HCT116 (cell line): ENCODE measurements around the gene FOXRED1.

ENCODE experiments used
- CTCF ChIP-seq, 3 experiments: fragments of 200-600 bp in 1 of 3; sonication (generic) in 1 of 3; IDR thresholded peaks in 2 of 3; conservative IDR thresholded peaks in 1 of 3; 2 replicates each; pipeline ENCODE4 v1.5.1; 2012 to 2017; ENCODE audit warnings: low read depth in 2 of 3, low read length in 2 of 3, antibody characterized with exemption in 1 of 3, borderline replicate concordance in 1 of 3, control low read depth in 1 of 3, mild to moderate bottlenecking in 1 of 3, mixed read lengths in 1 of 3, mixed run types in 1 of 3, moderate library complexity in 1 of 3; ENCODE audit not compliant: insufficient read depth in 1 of 3
- EGR1 ChIP-seq: IDR thresholded peaks from 2 replicates; pipeline ENCODE4 v1.6.1; 2012; ENCODE audit warnings: low read depth
- EZH2 ChIP-seq: fragments of 200-600 bp; sonication (generic); IDR thresholded peaks from 2 replicates; pipeline ENCODE4 v1.6.1; 2017; ENCODE audit warnings: antibody characterized with exemption, mixed run types
- EZH2phosphoT487 ChIP-seq: fragments of 200-600 bp; IDR thresholded peaks from 2 replicates; pipeline ENCODE4 v1.6.1; 2018; ENCODE audit warnings: antibody characterized with exemption, borderline replicate concordance
- JUND ChIP-seq: IDR thresholded peaks from 2 replicates; pipeline ENCODE4 v1.6.1; 2012
- POLR2A ChIP-seq: IDR thresholded peaks from 2 replicates; pipeline ENCODE4 v1.7.0; 2011; ENCODE audit warnings: borderline replicate concordance; ENCODE audit not compliant: insufficient read depth, insufficient read length; ENCODE audit errors: extremely low read depth
- POLR2AphosphoS5 ChIP-seq: IDR thresholded peaks from 2 replicates; pipeline ENCODE4 v1.6.1; 2011; ENCODE audit warnings: mild to moderate bottlenecking, low read depth, low read length, moderate library complexity
- RAD21 ChIP-seq: IDR thresholded peaks from 2 replicates; pipeline ENCODE4 v1.6.1; 2012; ENCODE audit warnings: low read depth, mild to moderate bottlenecking
- REST ChIP-seq: IDR thresholded peaks from 2 replicates; pipeline ENCODE4 v1.6.1; 2012; ENCODE audit warnings: low read depth
- SIN3A ChIP-seq: IDR thresholded peaks from 2 replicates; pipeline ENCODE4 v1.6.1; 2012; ENCODE audit warnings: low read depth

DNA sequence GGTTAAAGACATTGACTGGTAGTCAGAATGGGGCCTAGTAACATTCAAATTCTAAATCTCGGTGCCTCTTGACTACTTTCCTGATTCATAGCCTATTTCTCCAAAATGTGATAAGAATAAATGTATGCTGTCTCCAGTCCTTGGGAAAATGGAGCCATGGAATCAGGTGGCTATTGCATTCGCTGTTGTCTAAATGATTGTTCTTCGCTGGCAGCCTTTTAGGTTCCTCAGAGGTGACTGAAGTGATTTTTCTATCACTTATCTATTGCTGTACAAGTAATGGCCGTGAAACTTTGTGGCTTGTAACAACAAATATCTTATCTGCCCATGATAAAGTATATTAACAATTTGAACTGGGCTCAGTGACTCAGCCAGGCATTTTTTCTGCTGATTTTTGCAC lies 15.7 kb upstream of the FOXRED1 start:
- TF ChIP-seq CTCF (IDR thresholded peaks at IDR 0.05 in 2 of 3, conservative IDR thresholded peaks at IDR 0.05 in 1 of 3; ENCODE audit: borderline replicate concordance in 1 of 3, insufficient read depth in 1 of 3, low read depth in 2 of 3, low read length in 2 of 3) (no peak), JUND (no peak), POLR2A (no peak), EZH2 (no peak), SIN3A (no peak), REST (no peak), EZH2phosphoT487 (no peak), RAD21 (no peak), POLR2AphosphoS5 (no peak), EGR1 (no peak)
